Measurements from ENCODE around the gene GKN1. TPM values are rescaled to one million over a fixed set of nuclear protein-coding genes. Genes with fewer than 3 reads are reported as not detected.

Gene GKN1
- total RNA-seq, 2 experiments from 2014 or later = not detected

DNA sequence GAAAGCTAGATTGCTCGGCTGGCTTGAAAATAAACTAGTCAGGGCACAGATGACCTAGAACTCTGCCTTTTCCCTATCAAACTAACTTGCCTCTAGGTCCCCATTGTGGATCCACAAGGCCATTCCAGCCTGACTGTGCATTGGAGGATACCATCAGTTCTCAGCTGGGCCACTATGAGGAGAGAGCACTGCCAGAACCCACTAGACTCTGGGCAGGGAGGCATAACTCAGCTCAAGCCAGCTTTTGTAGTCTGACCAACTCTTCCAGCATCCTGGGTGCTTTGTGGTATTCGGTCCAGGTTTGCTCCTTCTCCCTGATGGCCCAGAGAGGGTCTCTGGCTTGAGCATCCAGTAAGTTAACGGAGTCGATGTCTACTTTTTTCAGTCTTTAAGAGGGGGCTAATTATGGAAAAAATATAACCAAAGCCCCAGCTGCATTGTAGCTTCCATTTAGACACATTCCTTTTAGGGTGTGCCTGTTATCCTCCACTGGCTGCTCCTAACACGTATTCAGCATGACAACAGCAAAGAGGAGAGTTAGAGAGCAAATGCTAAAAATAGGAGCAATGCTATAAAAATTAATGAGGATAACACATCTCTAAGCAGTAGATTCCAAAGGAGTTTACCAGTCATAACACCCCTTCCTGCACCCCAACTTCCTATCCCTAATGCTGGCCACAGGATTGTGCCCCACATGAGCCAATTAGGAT lies 36.9 kb upstream of the GKN1 start:
- ATAC-seq (no peak), DNase-seq (no peak)
- CTCF ChIA-PET = interaction anchor here (1.3 to 4.9 kb wide), 3 partner anchors 12 to 220 kb away, joined by 3 to 36 read pairs (median 3); no protein-coding TSS in a partner anchor
- intact Hi-C loops (cut with micrococcal nuclease) = no loop called here
- Mint-ChIP-seq H3K9me3 (peaks cover 4% of the 10 kb centered on the region), H3K27me3 (peaks cover 10% of the 10 kb centered on the region), H3K4me3 (no peak overlapping the region), H3K27ac (no peak overlapping the region), H3K36me3 (ENCODE audit: low read depth) (no peaks in the 10 kb centered on the region), H3K4me1 (ENCODE audit: low read depth) (no peaks in the 10 kb centered on the region)
- TF ChIP-seq, protein P1, sequence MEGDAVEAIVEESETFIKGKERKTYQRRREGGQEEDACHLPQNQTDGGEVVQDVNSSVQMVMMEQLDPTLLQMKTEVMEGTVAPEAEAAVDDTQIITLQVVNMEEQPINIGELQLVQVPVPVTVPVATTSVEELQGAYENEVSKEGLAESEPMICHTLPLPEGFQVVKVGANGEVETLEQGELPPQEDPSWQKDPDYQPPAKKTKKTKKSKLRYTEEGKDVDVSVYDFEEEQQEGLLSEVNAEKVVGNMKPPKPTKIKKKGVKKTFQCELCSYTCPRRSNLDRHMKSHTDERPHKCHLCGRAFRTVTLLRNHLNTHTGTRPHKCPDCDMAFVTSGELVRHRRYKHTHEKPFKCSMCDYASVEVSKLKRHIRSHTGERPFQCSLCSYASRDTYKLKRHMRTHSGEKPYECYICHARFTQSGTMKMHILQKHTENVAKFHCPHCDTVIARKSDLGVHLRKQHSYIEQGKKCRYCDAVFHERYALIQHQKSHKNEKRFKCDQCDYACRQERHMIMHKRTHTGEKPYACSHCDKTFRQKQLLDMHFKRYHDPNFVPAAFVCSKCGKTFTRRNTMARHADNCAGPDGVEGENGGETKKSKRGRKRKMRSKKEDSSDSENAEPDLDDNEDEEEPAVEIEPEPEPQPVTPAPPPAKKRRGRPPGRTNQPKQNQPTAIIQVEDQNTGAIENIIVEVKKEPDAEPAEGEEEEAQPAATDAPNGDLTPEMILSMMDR (IDR thresholded peaks at IDR 0.05) = no peak
- POLR2A ChIA-PET = no interaction called here

DNA sequence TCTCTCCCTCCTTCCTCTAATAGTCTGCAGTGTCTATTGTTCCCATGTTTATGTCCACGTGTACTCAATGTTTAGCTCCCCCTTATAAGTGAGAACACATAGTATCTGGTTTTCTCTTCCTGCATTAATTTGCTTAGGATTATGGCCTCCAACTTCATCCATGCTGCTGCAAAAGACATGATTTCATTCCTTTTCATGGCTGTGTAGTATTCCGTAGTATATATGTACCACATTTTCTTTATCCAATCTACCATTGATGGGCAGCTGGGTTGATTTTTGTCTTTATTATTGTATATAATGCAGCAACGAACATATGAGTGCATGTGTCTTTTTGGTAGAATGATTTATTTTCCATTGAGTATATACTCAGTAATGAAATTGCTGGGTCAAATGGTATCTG lies 35.5 kb upstream of the GKN1 start:
- Mint-ChIP-seq H3K4me1 (ENCODE audit: low read depth) (no peaks in the 10 kb centered on the region), H3K27ac (no peak overlapping the region), H3K36me3 (ENCODE audit: low read depth) (no peaks in the 10 kb centered on the region), H3K9me3 (peaks cover 4% of the 10 kb centered on the region), H3K4me3 (no peak overlapping the region), H3K27me3 (peaks cover 13% of the 10 kb centered on the region)
- POLR2A ChIA-PET = no interaction called here
- CTCF ChIA-PET = no interaction called here
- intact Hi-C loops (cut with micrococcal nuclease) = no loop called here
- ATAC-seq = no peak
- TF ChIP-seq, protein P1 (IDR thresholded peaks at IDR 0.05) = no peak
- DNase-seq = no peak

DNA sequence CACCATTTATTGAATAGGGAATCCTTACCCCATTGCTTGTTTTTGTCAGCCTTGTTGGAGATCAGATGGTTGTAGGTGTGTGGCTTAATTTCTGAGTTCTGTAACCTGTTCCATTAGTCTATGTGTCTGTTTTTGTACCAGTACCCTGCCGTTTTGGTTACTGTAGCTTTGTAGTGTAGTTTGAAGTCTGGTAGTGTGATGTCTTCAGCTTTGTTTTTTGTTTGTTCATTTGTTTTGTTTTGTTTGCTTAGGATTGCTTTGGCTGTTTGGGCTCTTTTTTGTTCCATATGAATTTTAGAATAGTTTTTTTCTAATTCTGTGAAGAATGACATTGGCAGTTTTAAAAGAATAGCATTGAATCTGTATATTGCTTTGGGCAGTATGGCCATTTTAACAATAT lies 34.5 kb upstream of the GKN1 start:
- H3K27ac Mint-ChIP-seq = no peak overlapping the region
- DNase-seq (no peak), ATAC-seq (no peak)
- H3K4me1 Mint-ChIP-seq (ENCODE audit: low read depth) = no peaks in the 10 kb centered on the region
- H3K4me3 Mint-ChIP-seq = no peak overlapping the region
- intact Hi-C loops (cut with micrococcal nuclease) = loop anchor here (10.0 kb wide), 1 partner anchor 365 kb away; no protein-coding TSS in a partner anchor
- ChIA-PET CTCF (interaction anchor here (1.1 kb wide), 1 partner anchor 30 kb away, joined by 3 read pairs; no protein-coding TSS in a partner anchor), POLR2A (interaction anchor here (1.0 kb wide), 1 partner anchor 10 kb away, joined by 3 read pairs; no protein-coding TSS in a partner anchor)
- TF ChIP-seq, protein P1 (IDR thresholded peaks at IDR 0.05) = no peak
- H3K9me3 Mint-ChIP-seq = peaks cover 4% of the 10 kb centered on the region
- peaks cover 16% of the 10 kb centered on the region for H3K27me3 Mint-ChIP-seq
- no peaks in the 10 kb centered on the region for H3K36me3 Mint-ChIP-seq (ENCODE audit: low read depth)

DNA sequence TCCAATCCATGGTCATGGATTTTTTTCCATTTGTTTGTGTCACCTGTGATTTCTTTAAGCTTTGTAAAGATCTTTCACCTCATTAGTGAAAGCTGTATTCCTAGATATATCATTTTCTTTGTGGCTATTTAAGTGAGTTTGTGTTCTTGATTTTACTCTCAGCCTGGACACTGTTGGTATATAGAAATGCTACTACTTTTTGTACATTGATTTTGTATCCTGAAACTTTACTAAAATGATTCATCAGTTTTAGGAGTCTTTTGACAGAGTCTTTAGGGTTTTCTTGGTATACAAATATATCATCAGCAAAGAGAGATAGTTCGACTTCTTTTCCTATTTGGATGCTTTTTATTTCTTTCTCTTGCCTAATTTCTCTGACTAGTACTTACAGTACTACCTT lies 34.1 kb upstream of the GKN1 start:
- no peak for DNase-seq
- Mint-ChIP-seq H3K4me3 (no peak overlapping the region), H3K27me3 (peaks cover 16% of the 10 kb centered on the region), H3K9me3 (peaks cover 4% of the 10 kb centered on the region), H3K27ac (no peak overlapping the region), H3K4me1 (ENCODE audit: low read depth) (no peaks in the 10 kb centered on the region), H3K36me3 (ENCODE audit: low read depth) (no peaks in the 10 kb centered on the region)
- intact Hi-C loops (cut with micrococcal nuclease) = loop anchor here (10.0 kb wide), 1 partner anchor 364 kb away; no protein-coding TSS in a partner anchor
- ChIA-PET CTCF (interaction anchor here (1.1 kb wide), 1 partner anchor 30 kb away, joined by 3 read pairs; no protein-coding TSS in a partner anchor), POLR2A (interaction anchor here (1.0 kb wide), 1 partner anchor 10 kb away, joined by 3 read pairs; no protein-coding TSS in a partner anchor)
- ATAC-seq = no peak
- TF ChIP-seq, protein P1 (IDR thresholded peaks at IDR 0.05) = no peak

DNA sequence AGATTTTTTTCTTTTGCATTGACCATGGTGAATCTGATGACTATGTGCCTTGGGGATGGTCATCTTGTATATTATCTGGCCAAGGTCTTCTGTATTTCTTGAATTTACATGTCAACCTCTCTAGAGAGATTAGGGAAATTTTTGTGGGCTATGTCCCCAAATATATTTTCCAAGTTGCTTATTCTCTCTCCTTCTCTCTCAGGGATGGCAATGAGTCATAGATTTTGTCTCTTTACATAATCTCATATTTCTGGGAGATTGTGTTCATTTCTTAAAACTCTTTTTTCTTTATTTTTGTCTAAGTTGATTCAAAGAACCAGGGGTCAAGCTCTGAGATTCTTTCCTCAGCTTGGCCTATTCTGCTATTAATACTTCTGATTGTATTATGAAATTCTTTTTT lies 31.6 kb upstream of the GKN1 start:
- H3K27me3 Mint-ChIP-seq = peaks cover 20% of the 10 kb centered on the region
- no peak for ATAC-seq
- POLR2A ChIA-PET = no interaction called here
- intact Hi-C loops (cut with micrococcal nuclease) = loop anchor here (10.0 kb wide), 1 partner anchor 362 kb away; no protein-coding TSS in a partner anchor
- H3K4me1 Mint-ChIP-seq (ENCODE audit: low read depth) = no peaks in the 10 kb centered on the region
- H3K9me3 Mint-ChIP-seq = peaks cover 4% of the 10 kb centered on the region
- DNase-seq = no peak
- H3K4me3 Mint-ChIP-seq = no peak overlapping the region
- TF ChIP-seq, protein P1 (IDR thresholded peaks at IDR 0.05) = no peak
- H3K27ac Mint-ChIP-seq = no peak overlapping the region
- no peaks in the 10 kb centered on the region for H3K36me3 Mint-ChIP-seq (ENCODE audit: low read depth)
- CTCF ChIA-PET = interaction anchor here (0.9 to 4.1 kb wide), 49 partner anchors 10 to 489 kb away, joined by 3 to 38 read pairs (median 4); partner anchors contain the start of gene GKN2
